ENCODE data around the gene ZCCHC24.

The ZCCHC24 gene

DNA sequence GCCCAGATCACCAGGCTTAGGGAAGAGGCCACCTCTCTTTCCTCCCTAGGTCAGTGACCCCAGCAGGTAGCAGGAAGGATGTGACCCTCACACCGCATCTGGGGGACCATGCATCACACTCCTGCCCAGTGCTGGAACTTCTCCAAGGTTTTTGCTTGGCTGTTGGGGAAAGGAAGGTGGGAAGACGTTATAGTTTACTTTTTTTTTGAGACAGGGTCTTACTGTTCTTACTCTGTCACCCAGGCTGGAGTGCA lies 8.6 kb downstream of the ZCCHC24 start:
- H3K79me2 ChIP-seq (ENCODE audit: insufficient read depth, low read length), result no peaks in the 10 kb centered on the region
- H3K4me3 ChIP-seq (ENCODE audit: low read depth, low read length, poor library complexity, severe bottlenecking), result no peak overlapping the region
- H3K9ac ChIP-seq (ENCODE audit: low read length), result no peak overlapping the region
- H4K20me1 ChIP-seq (ENCODE audit: insufficient read depth, low read length), result no peaks in the 10 kb centered on the region
- H3K9me3 ChIP-seq (ENCODE audit: low read length), result no peaks in the 10 kb centered on the region
- H3K36me3 ChIP-seq (ENCODE audit: insufficient read depth, low read length), result no peaks in the 10 kb centered on the region
- no peaks in the 10 kb centered on the region for H3K4me1 ChIP-seq (ENCODE audit: insufficient read depth, low read length, severe bottlenecking)
- H2AFZ ChIP-seq (ENCODE audit: low read length), result no peak overlapping the region
- TF ChIP-seq CTCF (IDR thresholded peaks at IDR 0.05; ENCODE audit: low read length), result no peak
- TF ChIP-seq EZH2 (IDR thresholded peaks at IDR 0.05; ENCODE audit: borderline replicate concordance, low read length), result no peak
- no peaks in the 10 kb centered on the region for H3K9me2 ChIP-seq (ENCODE audit: low read depth, low read length)
- no peak overlapping the region for H3K4me2 ChIP-seq (ENCODE audit: low read length)
- H3F3A ChIP-seq (ENCODE audit: insufficient read depth, low read length), result no peaks in the 10 kb centered on the region
- no peak overlapping the region for H3K27ac ChIP-seq (ENCODE audit: low read depth, low read length, poor library complexity, severe bottlenecking)
- no peaks in the 10 kb centered on the region for H3K27me3 ChIP-seq (ENCODE audit: insufficient read depth, low read length)

- H3K9me3 ChIP-seq (ENCODE audit: low read length), result no peaks in the 10 kb centered on the region
- no peaks in the 10 kb centered on the region for H4K20me1 ChIP-seq (ENCODE audit: insufficient read depth, low read length)
- H2AFZ ChIP-seq (ENCODE audit: low read length), result no peak overlapping the region
- H3K9ac ChIP-seq (ENCODE audit: low read length), result no peak overlapping the region
- H3K27me3 ChIP-seq (ENCODE audit: insufficient read depth, low read length), result no peaks in the 10 kb centered on the region
- H3K79me2 ChIP-seq (ENCODE audit: insufficient read depth, low read length), result no peaks in the 10 kb centered on the region
- H3K4me3 ChIP-seq (ENCODE audit: low read depth, low read length, poor library complexity, severe bottlenecking), result no peak overlapping the region
- H3K4me1 ChIP-seq (ENCODE audit: insufficient read depth, low read length, severe bottlenecking), result no peaks in the 10 kb centered on the region
- no peaks in the 10 kb centered on the region for H3F3A ChIP-seq (ENCODE audit: insufficient read depth, low read length)
- H3K27ac ChIP-seq (ENCODE audit: low read depth, low read length, poor library complexity, severe bottlenecking), result no peak overlapping the region
- H3K36me3 ChIP-seq (ENCODE audit: insufficient read depth, low read length), result no peaks in the 10 kb centered on the region
- no peaks in the 10 kb centered on the region for H3K9me2 ChIP-seq (ENCODE audit: low read depth, low read length)
- H3K4me2 ChIP-seq (ENCODE audit: low read length), result no peak overlapping the region
- TF ChIP-seq EZH2 (IDR thresholded peaks at IDR 0.05; ENCODE audit: borderline replicate concordance, low read length) (no peak), CTCF (IDR thresholded peaks at IDR 0.05; ENCODE audit: low read length) (no peak)
Observed at GRCh38 chr10:79436066-79436849, 9.2 kb downstream of the ZCCHC24 start.

DNA sequence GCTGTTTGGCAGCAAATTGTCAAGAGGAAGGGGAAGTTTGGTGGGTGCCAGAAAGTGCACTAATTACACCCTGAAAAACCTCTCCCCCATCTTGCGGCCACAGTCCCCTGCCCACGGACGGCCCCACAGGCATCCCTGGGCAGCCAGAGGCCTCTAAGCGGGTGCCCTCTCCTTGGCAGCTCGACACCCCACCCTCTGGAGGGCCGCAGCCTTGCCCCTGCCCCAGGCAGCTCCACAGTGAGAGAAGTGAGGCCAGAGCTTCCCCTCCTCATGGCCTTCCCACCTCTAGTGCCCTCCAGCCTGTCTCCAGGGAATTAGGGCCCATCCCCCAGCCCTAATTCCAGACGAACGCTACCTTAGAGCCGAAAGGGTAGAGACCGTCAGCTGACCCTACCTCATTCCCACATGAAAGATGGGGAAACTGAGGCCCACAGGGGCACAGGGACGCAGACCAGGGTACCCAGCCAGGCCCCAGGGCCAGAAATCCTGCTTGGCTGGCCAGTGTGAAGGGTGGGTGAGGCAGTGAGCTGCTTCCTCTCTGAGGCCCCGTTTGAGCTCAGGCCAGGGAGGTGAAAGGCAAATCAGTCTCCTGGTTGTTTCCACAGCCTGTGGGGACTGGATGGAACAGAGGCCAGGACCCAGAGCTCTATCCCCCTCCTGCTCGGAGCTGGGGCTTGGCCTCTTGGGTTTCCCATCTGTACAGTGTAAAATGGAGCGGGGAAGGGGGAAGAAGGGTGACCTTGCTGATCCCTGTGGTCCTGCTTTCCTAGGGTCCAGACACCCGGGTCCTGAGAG lies 10.0 kb downstream of the ZCCHC24 start:
- Histone ChIP-seq H3K79me2 (ENCODE audit: insufficient read depth, low read length) (no peaks in the 10 kb centered on the region), H3K4me2 (ENCODE audit: low read length) (no peak overlapping the region), H3K4me3 (ENCODE audit: low read depth, low read length, poor library complexity, severe bottlenecking) (no peak overlapping the region), H3K4me1 (ENCODE audit: insufficient read depth, low read length, severe bottlenecking) (no peaks in the 10 kb centered on the region), H3K9me3 (ENCODE audit: low read length) (no peaks in the 10 kb centered on the region), H3K27me3 (ENCODE audit: insufficient read depth, low read length) (no peaks in the 10 kb centered on the region), H3K27ac (ENCODE audit: low read depth, low read length, poor library complexity, severe bottlenecking) (no peak overlapping the region), H3K9me2 (ENCODE audit: low read depth, low read length) (no peaks in the 10 kb centered on the region), H3K36me3 (ENCODE audit: insufficient read depth, low read length) (no peaks in the 10 kb centered on the region), H3F3A (ENCODE audit: insufficient read depth, low read length) (no peaks in the 10 kb centered on the region), H3K9ac (ENCODE audit: low read length) (no peak overlapping the region), H2AFZ (ENCODE audit: low read length) (no peak overlapping the region), H4K20me1 (ENCODE audit: insufficient read depth, low read length) (no peaks in the 10 kb centered on the region)
- TF ChIP-seq EZH2 (IDR thresholded peaks at IDR 0.05; ENCODE audit: borderline replicate concordance, low read length) (no peak), CTCF (IDR thresholded peaks at IDR 0.05; ENCODE audit: low read length) (no peak)
